Fibroblast of pulmonary artery (primary cell): ENCODE results near the gene OR5H2.

Source experiments
- DNase-seq: peaks from one replicate; pipeline ENCODE4 v3.0.0-alpha.2; 2010; ENCODE audit warnings: low read depth
- H3K4me3 ChIP-seq: replicated peaks from 2 replicates; pipeline ENCODE4 v1.5.1; 2011; ENCODE audit warnings: low read depth, mild to moderate bottlenecking, control low read depth, low read length, moderate library complexity
- CTCF ChIP-seq: IDR thresholded peaks from 2 replicates; pipeline ENCODE4 v1.5.1; 2011; ENCODE audit warnings: mild to moderate bottlenecking, control low read depth, low read length, inconsistent platforms; ENCODE audit errors: missing control alignments

Gene OR5H2

DNA sequence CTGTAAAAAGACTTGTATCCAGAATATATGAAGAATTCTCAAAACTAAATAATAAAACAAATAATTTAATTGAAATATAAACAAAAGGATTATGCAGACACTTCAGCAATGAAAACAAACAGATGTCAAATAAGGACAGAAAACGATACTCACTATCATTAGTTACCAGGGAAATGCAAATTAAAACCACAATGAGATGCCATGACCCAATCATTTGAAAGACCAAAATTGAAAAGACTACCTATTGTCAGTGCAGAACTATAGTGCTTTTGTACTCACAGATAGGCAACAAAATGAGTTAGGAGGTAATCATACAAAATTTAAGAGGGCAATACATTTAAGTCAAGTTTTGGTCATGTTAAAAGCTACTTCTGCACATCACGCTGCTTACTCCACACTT lies 39.8 kb downstream of the OR5H2 start:
- H3K4me3 ChIP-seq, result no peak overlapping the region
- DNase-seq, result no peak
- TF ChIP-seq CTCF, result no peak

GRCh38 chr3:98322686-98323085 lies 40.4 kb downstream of the OR5H2 start:
- TF ChIP-seq CTCF, result no peak
- no peak overlapping the region for H3K4me3 ChIP-seq
- no peak for DNase-seq

- no peak for DNase-seq
- H3K4me3 ChIP-seq, result no peak overlapping the region
- no peak for TF ChIP-seq CTCF
Measured at GRCh38 chr3:98323425-98323824, 41.1 kb downstream of the OR5H2 start.

DNA sequence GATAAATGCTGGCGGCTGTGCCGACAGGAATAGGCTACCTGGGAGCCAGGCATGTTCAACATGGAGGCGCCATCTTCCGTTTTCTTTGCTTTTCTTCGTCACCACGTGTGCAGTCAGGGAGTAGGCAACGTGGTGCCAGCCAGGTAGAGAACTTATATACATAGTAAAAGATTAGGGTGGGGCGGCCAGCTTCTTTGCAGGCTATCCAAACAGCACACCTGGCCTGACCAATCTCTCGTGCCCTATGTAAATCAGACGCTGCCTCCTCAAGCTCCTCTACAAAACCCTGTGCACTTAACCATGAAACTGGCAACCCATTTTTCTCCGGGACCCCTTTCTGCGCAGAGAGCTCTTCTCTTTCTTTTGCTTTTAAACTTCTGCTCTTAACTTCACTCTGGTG lies 42.8 kb downstream of the OR5H2 start:
- H3K4me3 ChIP-seq, result no peak overlapping the region

DNA sequence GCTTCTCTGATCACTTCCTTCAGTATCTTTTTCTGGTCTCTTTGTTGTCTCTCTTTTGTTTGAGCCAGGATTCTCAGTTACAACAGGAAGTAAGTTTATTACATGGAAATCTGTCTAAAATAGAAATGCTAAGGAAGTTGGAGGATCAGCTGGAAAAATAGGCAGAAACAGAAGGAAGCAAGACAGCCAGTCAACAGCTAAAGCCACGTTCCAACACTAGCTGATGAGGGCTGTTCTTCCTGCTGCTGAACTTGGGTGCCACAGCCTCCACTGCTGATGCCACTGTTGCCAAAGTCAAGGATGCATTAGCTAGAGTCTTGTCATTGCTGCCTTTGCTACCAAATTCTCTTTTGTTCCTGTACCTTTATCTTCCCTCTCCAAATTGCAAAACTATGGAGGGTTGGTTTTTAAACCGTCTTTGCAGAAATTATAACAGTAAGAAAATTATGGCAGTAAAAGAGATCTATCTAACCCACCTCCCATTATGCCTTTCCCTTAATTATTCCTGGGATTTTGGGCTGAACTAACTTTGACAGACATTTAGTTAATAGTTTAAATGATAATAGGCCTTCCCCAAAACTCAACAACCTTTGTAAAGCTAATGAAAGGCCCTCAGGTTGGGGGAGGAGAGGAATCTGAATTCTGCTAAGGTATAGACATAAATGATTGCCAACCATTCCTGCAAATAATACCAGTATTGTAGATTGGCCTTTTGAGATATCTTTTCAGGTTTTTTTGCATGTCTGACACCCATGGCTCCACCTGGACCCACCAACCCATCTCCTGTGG lies 44.0 kb downstream of the OR5H2 start:
- TF ChIP-seq CTCF, result no peak
- no peak for DNase-seq
- H3K4me3 ChIP-seq, result no peak overlapping the region

More for the DNA sequence above, 42.8 kb downstream of the OR5H2 start:
- no peak for DNase-seq
- no peak for TF ChIP-seq CTCF

DNA sequence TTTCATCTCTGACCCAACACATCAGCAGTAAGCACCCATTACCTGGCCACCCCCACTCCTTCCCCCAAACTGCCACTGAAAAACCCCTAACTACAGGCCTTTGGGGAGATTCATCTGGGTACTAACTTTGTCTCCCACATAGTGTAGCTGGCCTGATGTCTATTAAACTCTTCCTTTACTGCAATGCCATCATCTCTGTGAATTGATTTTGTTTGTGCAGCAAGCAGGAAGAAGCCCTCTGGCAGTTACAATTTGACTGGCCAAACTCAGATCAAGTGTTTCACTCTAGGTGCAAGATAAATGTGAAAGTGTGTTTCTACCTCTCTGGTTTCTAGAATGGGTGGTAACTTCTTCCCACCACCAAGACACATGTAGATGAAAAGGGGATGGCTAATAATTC lies 44.6 kb downstream of the OR5H2 start:
- DNase-seq, result no peak
- TF ChIP-seq CTCF, result no peak

GRCh38 chr3:98328933-98329332 lies 46.6 kb downstream of the OR5H2 start:
- no peak for TF ChIP-seq CTCF
- H3K4me3 ChIP-seq, result no peak overlapping the region
- DNase-seq, result no peak

More for the DNA sequence above, 44.6 kb downstream of the OR5H2 start:
- H3K4me3 ChIP-seq, result no peak overlapping the region
